ENCODE measurements around the gene AMER1.

DNA sequence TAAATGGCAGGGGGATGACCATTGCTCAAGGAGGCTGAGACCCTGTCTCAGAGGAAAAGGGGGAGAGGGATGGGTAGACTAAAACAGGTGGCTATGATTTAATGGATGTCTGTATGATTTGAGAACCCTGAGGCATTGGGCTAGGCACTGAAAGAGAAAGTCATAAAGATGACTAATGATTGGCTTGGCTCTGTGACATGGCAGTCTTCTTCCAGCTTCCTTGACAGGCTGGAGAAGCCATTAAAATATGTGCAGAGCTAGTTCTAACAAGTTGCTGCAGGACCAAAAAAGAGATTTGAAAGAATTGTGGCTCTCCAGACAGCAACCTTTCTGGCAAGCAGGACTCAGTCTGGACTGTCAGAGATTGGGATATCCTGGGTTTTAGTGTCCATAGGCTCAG is 53.6 kb downstream of the AMER1 start:
- TF ChIP-seq, protein P1, sequence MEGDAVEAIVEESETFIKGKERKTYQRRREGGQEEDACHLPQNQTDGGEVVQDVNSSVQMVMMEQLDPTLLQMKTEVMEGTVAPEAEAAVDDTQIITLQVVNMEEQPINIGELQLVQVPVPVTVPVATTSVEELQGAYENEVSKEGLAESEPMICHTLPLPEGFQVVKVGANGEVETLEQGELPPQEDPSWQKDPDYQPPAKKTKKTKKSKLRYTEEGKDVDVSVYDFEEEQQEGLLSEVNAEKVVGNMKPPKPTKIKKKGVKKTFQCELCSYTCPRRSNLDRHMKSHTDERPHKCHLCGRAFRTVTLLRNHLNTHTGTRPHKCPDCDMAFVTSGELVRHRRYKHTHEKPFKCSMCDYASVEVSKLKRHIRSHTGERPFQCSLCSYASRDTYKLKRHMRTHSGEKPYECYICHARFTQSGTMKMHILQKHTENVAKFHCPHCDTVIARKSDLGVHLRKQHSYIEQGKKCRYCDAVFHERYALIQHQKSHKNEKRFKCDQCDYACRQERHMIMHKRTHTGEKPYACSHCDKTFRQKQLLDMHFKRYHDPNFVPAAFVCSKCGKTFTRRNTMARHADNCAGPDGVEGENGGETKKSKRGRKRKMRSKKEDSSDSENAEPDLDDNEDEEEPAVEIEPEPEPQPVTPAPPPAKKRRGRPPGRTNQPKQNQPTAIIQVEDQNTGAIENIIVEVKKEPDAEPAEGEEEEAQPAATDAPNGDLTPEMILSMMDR (conservative IDR thresholded peaks at IDR 0.05), result no peak
- TF ChIP-seq EZH2 (IDR thresholded peaks at IDR 0.05; ENCODE audit: low read depth), result no peak

Data from PC-9 (cell line).